Ramos (cell line): ENCODE data around the gene SEPTIN1.

ENCODE experiments used
- in situ Hi-C: fragments of 300-500 bp; cut with MboI; formaldehyde crosslinking; loops from one replicate; pipeline ENCODE4 v1.14.3; 2022; ENCODE audit warnings: low sequenced_read_pairs; ENCODE audit not compliant: unreplicated experiment

The SEPTIN1 gene

DNA sequence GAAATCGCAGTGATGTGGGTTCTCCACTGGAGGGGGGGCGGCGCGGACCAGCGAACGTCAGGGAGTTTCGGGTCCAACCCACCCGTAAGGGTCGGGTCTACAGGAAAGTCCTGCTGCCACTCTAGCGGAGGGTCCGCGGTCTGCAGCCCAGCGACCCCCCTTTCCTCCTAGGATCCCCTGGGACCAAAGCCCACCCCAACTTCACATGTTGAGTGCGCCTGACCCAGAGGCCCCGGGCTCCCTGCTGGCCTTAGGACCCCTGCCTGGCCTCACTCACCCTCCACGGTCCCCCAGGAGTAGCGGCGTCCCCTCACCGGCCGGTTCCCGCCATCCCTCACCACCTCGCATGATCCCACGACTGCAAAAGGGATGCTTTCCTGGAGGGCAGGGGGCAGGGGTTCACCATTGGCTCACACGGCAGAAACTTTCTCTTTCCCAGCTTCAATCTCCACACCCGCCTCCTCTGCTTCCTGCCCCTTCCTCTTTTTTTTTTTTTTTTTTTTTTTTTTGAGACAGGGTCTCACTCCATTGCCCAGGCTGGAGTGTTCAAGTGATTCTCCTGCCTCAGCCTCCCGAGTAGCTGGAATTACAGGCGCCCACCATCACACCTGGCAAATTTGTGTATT lies 3.1 kb downstream of the SEPTIN1 start:
- in situ Hi-C loops: loop anchor here (25.0 kb wide), 1 partner anchor 567 kb away; the partner anchor contains the start of genes MAZ, MVP, PAGR1 and PRRT2

DNA sequence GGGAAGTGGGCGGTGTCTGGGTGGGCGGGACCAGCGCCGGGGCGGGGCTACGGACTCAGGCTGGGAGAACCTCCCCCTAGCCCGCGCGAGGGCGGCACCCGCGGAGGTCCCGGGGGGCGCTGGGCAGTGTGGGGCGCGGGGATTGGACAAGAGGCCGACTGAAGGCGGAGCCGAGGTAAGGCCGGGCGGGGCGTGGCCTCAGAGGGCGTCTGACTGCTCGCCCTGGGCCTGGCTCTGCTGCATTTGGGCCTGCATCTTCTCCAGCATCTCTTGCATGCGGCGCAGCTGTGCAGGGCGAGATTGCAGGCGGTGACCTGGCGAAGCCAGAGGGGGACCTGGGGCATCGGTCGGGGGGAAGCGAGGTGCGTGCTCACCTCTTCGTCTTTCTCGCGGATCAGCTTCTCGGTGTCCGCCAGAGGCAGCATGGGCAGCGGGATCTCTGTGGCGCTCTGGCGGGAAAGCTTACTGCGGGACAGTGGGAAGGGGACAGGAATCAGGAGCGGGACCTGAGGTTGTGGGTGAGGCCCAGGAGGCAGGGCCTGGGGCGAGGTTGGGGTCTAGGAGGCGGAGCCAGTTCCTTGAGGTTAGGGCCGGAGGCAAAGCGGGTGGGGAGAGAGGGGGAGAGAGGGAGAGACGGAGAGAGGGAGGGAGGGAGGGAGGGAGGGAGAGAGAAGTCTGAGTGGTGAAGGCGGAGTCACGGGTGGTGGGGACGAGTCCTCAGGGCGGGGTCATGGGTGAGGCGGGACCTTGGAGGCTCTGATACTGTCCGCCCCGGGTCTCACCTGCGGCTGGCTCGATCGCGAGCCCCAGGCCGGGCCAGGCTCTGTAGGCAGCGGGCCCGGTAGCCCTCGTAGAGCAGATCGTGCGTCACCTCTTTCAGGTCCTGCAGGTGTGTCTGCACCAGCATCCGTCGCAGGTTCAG lies 3.9 kb downstream of the SEPTIN1 start:
- in situ Hi-C loops: loop anchor here (25.0 kb wide), 1 partner anchor 566 kb away; the partner anchor contains the start of genes MAZ, MVP, PAGR1 and PRRT2

- in situ Hi-C loops: loop anchor here (25.0 kb wide), 1 partner anchor 566 kb away; the partner anchor contains the start of genes MAZ, MVP, PAGR1 and PRRT2
Observed at GRCh38 chr16:30377812-30378235, 4.5 kb downstream of the SEPTIN1 start.

- in situ Hi-C loops: loop anchor here (25.0 kb wide), 1 partner anchor 565 kb away; the partner anchor contains the start of genes MAZ, MVP, PAGR1 and PRRT2
Observed at GRCh38 chr16:30377050-30377811, 5.1 kb downstream of the SEPTIN1 start.

- in situ Hi-C loops: loop anchor here (25.0 kb wide), 1 partner anchor 564 kb away; the partner anchor contains the start of genes MAZ, MVP, PAGR1 and PRRT2
Observed at GRCh38 chr16:30376461-30376902, 5.9 kb downstream of the SEPTIN1 start.

GRCh38 chr16:30375864-30376263 lies 6.5 kb downstream of the SEPTIN1 start:
- in situ Hi-C loops: loop anchor here (25.0 kb wide), 1 partner anchor 564 kb away; the partner anchor contains the start of genes MAZ, MVP, PAGR1 and PRRT2

GRCh38 chr16:30374538-30374937 lies 7.8 kb downstream of the SEPTIN1 start, which contains the start of gene MYL11:
Gene MYL11 (plus strand): TSS chr16:30374802. CDS start chr16:30374858, 56 bp downstream.
- in situ Hi-C loops: loop anchor here (5.0 kb wide), 1 partner anchor 38 kb away; no protein-coding TSS in a partner anchor

- in situ Hi-C loops: loop anchor here (5.0 kb wide), 1 partner anchor 40 kb away; no protein-coding TSS in a partner anchor
Observed at GRCh38 chr16:30372725-30373124, 9.6 kb downstream of the SEPTIN1 start.

DNA sequence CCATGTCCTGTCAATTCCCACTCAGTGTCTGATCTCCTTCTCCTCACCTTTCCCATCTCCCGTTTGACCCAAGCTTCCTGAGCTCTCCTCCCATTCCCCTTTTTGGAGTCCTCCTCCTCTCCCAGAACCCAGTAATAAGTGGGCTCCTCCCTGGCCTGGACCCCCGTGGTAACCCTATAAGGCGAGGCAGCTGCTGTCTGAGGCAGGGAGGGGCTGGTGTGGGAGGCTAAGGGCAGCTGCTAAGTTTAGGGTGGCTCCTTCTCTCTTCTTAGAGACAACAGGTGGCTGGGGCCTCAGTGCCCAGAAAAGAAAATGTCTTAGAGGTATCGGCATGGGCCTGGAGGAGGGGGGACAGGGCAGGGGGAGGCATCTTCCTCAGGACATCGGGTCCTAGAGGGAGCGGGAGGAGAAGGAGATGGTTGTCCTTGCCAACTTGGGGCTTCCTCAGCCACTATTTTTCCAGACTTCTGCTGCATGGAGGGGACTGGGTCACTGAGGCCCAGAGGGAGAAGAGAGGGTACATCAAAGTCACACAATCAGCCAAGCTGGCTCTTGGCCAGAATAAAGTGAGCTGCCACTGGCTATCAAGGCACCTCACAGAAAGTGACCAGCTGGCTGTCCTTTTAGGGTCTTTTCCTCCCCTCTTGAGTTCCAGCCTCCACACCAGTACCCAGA lies 10.2 kb downstream of the SEPTIN1 start:
- in situ Hi-C loops: loop anchor here (5.0 kb wide), 1 partner anchor 40 kb away; no protein-coding TSS in a partner anchor

DNA sequence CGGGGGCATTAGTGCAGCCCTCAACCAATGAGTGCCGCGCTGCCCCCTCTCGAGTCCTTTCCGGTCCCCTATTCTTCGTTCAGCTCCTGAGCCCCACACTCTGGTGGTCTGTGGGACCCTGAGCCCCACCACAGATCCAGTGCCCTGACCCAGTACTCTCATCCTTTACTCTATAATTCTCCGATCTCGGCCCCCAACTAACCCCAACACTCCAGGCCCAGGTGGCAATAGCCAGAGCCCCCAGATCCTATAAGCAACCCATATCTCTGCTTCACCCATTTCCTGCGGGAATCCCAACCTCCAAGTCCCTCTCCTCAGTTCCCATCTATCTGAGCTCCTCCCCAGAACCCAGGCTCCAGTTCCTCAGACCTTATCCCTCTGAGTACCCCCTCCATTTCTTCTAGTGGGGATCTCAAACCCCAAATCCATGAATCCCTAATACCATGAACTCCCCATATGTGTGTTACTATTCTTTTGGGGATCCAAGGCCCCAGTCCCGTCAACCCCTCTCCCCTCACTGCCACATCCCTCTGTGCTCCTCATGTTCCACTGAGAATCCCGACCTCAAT lies 11.0 kb downstream of the SEPTIN1 start:
- in situ Hi-C loops: loop anchor here (5.0 kb wide), 1 partner anchor 41 kb away; no protein-coding TSS in a partner anchor

DNA sequence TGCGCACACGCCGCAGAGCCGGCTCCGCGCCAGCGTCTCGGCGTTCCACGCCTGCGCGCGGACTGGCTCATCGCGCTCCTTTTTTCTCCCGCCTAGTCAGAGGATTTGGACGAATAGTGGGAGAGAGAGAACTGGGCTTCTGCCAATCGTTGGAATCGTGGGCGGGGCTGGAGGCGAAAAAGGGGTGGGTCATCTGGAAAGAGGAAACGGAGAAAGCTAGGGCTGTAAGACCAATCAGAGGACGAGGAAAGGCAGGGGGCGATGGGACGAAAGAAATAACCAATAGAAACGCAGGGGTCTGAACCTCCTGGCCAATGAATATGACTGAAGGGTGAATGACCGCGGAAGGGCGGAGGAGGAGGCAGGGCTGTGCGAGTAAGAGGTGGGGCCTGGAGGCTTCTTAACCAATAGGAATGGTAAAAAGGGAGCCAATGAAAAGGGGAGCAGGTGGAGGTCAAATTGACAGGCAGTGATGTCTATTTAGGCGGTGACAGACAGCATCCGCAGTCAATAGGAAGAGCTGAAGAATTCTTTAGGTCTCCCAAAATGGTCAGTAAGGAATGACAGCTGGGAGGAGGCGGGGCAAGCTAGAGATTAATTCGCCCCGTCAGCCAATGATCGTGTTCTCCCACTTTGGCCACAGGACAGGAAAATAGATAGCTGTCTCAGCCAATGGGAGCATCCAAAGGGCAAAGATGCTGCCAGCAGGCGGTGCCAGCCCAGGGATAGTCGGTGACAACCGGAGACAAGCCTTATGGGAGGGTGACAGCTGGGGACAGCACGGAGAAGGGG lies 11.7 kb downstream of the SEPTIN1 start, which contains the start of gene TBC1D10B:
Gene TBC1D10B (minus strand): TSS at position 39 of the 792 bp plus-strand sequence. CDS start 311 bp downstream, outside the sequence.
- in situ Hi-C loops: loop anchor here (5.0 kb wide), 1 partner anchor 42 kb away; no protein-coding TSS in a partner anchor

GRCh38 chr16:30369938-30370455 lies 12.4 kb downstream of the SEPTIN1 start:
- in situ Hi-C loops: loop anchor here (5.0 kb wide), 1 partner anchor 42 kb away; no protein-coding TSS in a partner anchor

DNA sequence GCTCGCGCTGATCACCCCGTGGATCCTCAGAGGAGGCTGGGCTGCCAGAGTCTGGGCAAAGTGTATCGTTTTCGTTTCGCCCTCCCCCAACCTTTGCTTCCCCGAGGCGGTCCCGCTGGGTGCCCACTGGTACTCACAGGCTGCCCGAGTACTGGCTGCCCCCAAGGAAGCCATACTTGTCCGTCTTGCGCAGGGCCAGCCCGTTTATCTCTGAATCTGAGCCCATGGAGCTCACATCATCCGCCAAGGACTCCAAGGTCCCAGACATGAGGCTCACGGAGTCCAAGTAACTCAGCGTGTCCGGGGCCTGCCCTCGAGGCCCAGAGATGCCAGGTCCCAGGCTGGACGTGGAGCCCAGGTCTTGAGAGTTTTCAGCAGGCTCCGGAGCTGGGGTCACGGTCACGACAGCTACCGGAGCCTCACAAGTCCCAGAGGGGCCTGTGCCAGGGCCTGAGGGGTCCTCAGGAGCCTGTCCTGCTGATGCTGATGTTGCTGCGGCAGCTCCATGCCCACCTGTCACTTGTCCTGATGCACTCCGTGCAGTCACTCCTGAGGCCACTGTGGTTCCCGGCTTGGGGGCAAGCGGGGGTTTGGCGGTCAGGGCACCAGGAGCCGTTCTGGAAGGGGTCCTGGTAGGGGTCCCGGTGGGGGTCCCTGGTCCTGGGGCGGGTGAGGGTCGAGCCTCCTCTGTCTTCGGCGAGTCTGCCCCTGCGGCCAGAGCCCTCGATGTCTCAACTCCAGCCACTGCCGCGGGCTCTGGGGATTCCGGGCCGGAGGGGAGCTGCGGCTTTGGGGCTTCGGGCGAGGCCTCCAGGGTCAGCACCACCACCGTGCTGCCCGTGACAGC lies 13.0 kb downstream of the SEPTIN1 start:
- in situ Hi-C loops: no loop called here

DNA sequence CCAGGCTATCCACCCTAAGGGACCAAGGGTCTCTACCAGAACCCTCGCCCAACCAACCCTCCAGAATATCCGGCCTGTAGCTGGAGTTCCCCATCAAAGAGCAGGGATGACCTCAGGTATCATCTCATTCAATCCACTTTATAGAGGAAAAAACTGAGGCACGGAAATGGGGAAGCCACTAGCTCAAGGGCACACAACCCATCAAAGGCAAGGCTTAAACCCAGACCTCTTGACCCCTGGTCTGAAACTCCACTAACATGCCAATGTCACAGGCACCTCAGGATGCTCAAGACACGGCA lies 13.6 kb downstream of the SEPTIN1 start:
- in situ Hi-C loops: no loop called here

GRCh38 chr16:30368122-30368791 lies 14.1 kb downstream of the SEPTIN1 start:
- in situ Hi-C loops: no loop called here

DNA sequence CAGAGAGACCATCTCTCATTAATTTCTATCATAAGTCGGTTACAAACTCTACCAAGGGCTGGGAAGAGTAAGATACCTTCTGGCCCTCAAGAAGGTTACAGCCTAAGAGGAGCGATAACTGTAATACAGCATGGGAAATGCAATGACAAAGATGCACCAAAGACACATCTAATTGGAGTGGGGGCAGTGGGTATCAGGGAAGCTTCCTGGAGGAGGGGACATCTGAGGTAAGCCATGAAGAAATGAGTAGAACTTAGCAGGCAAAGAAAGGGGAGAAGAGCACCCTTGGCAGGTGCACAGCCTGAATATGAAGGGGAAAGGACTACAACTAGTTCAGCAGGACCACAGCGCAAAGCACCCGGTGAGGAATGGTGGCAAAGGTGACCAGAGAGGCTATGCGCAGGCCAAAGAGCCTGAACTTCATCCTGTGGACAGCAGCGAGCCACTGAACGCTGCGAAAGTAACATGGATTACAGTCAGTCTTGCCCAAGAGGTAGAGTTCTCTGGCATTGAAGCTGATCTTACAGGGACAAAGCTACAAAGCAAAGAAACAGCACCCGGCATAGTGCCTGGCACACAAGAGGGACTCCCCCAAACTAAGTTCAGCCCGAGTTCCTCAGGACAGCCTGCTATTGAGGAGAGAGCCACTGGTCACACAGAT lies 14.9 kb downstream of the SEPTIN1 start:
- in situ Hi-C loops: no loop called here
